Lower lobe of right lung (tissue), 2 donors: ENCODE data around the gene DCPS. TPM values are rescaled to one million over a fixed set of nuclear protein-coding genes. Genes with fewer than 3 reads are reported as not detected.
"Not testable (repeated sequence)": the region's sequence is repeated elsewhere in the genome, so short reads cannot be mapped to it uniquely, and the experiment has no call there.

ENCODE experiments used
- ATAC-seq, 2 donors: fragments of 200-7000 bp; cut with Tn5 transposase; one replicate each; pipeline ENCODE4 v1.9.1; 2020 to 2022; ENCODE audit warnings: mild to moderate bottlenecking in 2 of 2, moderate library complexity in 2 of 2
- DNase-seq: peaks from one replicate; pipeline ENCODE4 v3.0.0-alpha.2; 2020
- H3K27ac ChIP-seq: fragments of 200-600 bp; one replicate; pipeline ENCODE4 v1.8.0; 2022
- H3K27me3 ChIP-seq: fragments of 200-600 bp; one replicate; pipeline ENCODE4 v1.8.0; 2022; ENCODE audit warnings: low read depth
- H3K36me3 ChIP-seq: fragments of 200-600 bp; one replicate; pipeline ENCODE4 v1.8.0; 2022; ENCODE audit warnings: mild to moderate bottlenecking
- H3K4me1 ChIP-seq: fragments of 200-600 bp; one replicate; pipeline ENCODE4 v1.8.0; 2022
- H3K4me3 ChIP-seq: fragments of 200-600 bp; one replicate; pipeline ENCODE4 v1.8.0; 2022; ENCODE audit warnings: mild to moderate bottlenecking
- H3K9me3 ChIP-seq: fragments of 200-600 bp; one replicate; pipeline ENCODE4 v1.8.0; 2022
- CTCF ChIP-seq: fragments of 200-600 bp; IDR thresholded peaks from one replicate; pipeline ENCODE4 v1.8.0; 2022; ENCODE audit warnings: antibody characterized with exemption, mild to moderate bottlenecking
- intact Hi-C: fragments of 100-400 bp; cut with DNase I; formaldehyde crosslinking; loops from one replicate; pipeline ENCODE4 v1.11.0; 2022
- total RNA-seq: library from RNA; stranded (reverse); fragmentation: NEBNext Ultra II Directional; extraction: Animal tissue kit (Norgen Biotek cat#: 25700); gene quantifications from one replicate; pipeline ENCODE4 v1.2.1, GENCODE V29; 2021
- donor health status: DM: no; HTN: yes; CAD: no; lungs with severe emphysema.

The DCPS gene
- total RNA-seq, 1 donor from 2014 or later = 14.7 TPM

GRCh38 chr11:126366064-126366822 is 62.4 kb downstream of the DCPS start:
- no peak overlapping the region for H3K4me3 ChIP-seq
- no peaks in the 10 kb centered on the region for H3K27me3 ChIP-seq
- intact Hi-C loops = no loop called here
- no peak for TF ChIP-seq CTCF
- H3K9me3 ChIP-seq = no peaks in the 10 kb centered on the region
- H3K4me1 ChIP-seq = peaks cover 24% of the 10 kb centered on the region
- DNase-seq (peak; percentile 60), ATAC-seq (peak; percentile 57 to 63)
- H3K36me3 ChIP-seq = no peaks in the 10 kb centered on the region
- H3K27ac ChIP-seq = peak overlapping the region; percentile 71

GRCh38 chr11:126366823-126367654 is 63.2 kb downstream of the DCPS start:
- intact Hi-C loops, H3K36me3 ChIP-seq, H3K9me3 ChIP-seq, DNase-seq, H3K27me3 ChIP-seq, H3K4me3 ChIP-seq: not testable (repeated sequence)
- peak; percentile 24 to 28 for ATAC-seq
- peak overlapping the region; percentile 71 for H3K27ac ChIP-seq
- H3K4me1 ChIP-seq = peaks cover 24% of the 10 kb centered on the region

GRCh38 chr11:126367806-126368205 is 63.9 kb downstream of the DCPS start:
- H3K4me3 ChIP-seq, ATAC-seq, intact Hi-C loops, H3K36me3 ChIP-seq, DNase-seq, H3K27me3 ChIP-seq, H3K9me3 ChIP-seq: not testable (repeated sequence)
- H3K27ac ChIP-seq = peak overlapping the region; percentile 71
- H3K4me1 ChIP-seq = peaks cover 24% of the 10 kb centered on the region

- DNase-seq, H3K27me3 ChIP-seq, H3K36me3 ChIP-seq, H3K9me3 ChIP-seq, intact Hi-C loops, H3K4me3 ChIP-seq: not testable (repeated sequence)
- H3K27ac ChIP-seq = peak overlapping the region; percentile 63
- peak; percentile 21 to 31 for ATAC-seq
- peaks cover 31% of the 10 kb centered on the region for H3K4me1 ChIP-seq
These were observed 64.7 kb downstream of the DCPS start for GRCh38 chr11:126368336-126369119.

GRCh38 chr11:126370016-126370415 is 66.2 kb downstream of the DCPS start:
- DNase-seq = no peak
- Histone ChIP-seq H3K4me1 (peaks cover 31% of the 10 kb centered on the region), H3K4me3 (no peak overlapping the region), H3K27me3 (no peaks in the 10 kb centered on the region), H3K27ac (no peak overlapping the region), H3K36me3 (no peaks in the 10 kb centered on the region), H3K9me3 (no peaks in the 10 kb centered on the region)
- no peak for TF ChIP-seq CTCF
- no peak for ATAC-seq
- intact Hi-C loops = no loop called here

- no peak for DNase-seq
- Histone ChIP-seq H3K9me3 (no peaks in the 10 kb centered on the region), H3K36me3 (no peaks in the 10 kb centered on the region), H3K27me3 (no peaks in the 10 kb centered on the region), H3K4me1 (peaks cover 18% of the 10 kb centered on the region), H3K27ac (no peak overlapping the region), H3K4me3 (no peak overlapping the region)
- TF ChIP-seq CTCF = no peak
- ATAC-seq = peak; percentile 40 to 62
- intact Hi-C loops = no loop called here
These were observed 67.7 kb downstream of the DCPS start for GRCh38 chr11:126371595-126371994.

GRCh38 chr11:126373389-126374066 is 69.7 kb downstream of the DCPS start:
- ATAC-seq = peak; percentile 55 to 71
- H3K9me3 ChIP-seq, intact Hi-C loops, DNase-seq, H3K4me3 ChIP-seq, H3K36me3 ChIP-seq, H3K27me3 ChIP-seq: not testable (repeated sequence)
- H3K27ac ChIP-seq = peak overlapping the region; percentile 33
- peaks cover 12% of the 10 kb centered on the region for H3K4me1 ChIP-seq

GRCh38 chr11:126374562-126375300 is 70.9 kb downstream of the DCPS start:
- peak; percentile 21 to 23 for ATAC-seq
- H3K27ac ChIP-seq, H3K36me3 ChIP-seq, DNase-seq, H3K4me1 ChIP-seq, H3K27me3 ChIP-seq, H3K4me3 ChIP-seq, intact Hi-C loops, H3K9me3 ChIP-seq: not testable (repeated sequence)
